MM.1S (cell line): ENCODE data around the gene ZCWPW1.
"Not testable (repeated sequence)": the region's sequence is repeated elsewhere in the genome, so short reads cannot be mapped to it uniquely, and the experiment has no call there.

Experiments used
- DNase-seq: peaks from one replicate; pipeline ENCODE4 v3.0.0-alpha.2; 2015
- H2AFZ ChIP-seq: fragments of 300-600 bp; sonication (generic); 2 replicates; pipeline ENCODE4 v1.6.0; 2016; ENCODE audit warnings: antibody characterized with exemption, low read length
- H3F3A ChIP-seq: fragments of 300-600 bp; sonication (generic); 2 replicates; pipeline ENCODE4 v1.6.1; 2016; ENCODE audit warnings: mild to moderate bottlenecking, antibody characterized with exemption, low read length, moderate library complexity, mixed read lengths; ENCODE audit not compliant: insufficient read depth
- H3K27ac ChIP-seq: fragments of 300-600 bp; sonication (generic); 2 replicates; pipeline ENCODE4 v1.5.1; 2016; ENCODE audit warnings: mild to moderate bottlenecking, low read length
- H3K27me3 ChIP-seq: fragments of 300-600 bp; sonication (generic); replicated peaks from 2 replicates; pipeline ENCODE4 v1.6.0; 2016; ENCODE audit warnings: low read length; ENCODE audit not compliant: insufficient read depth
- H3K36me3 ChIP-seq: fragments of 300-600 bp; sonication (generic); replicated peaks from 2 replicates; pipeline ENCODE4 v1.6.1; 2016; ENCODE audit warnings: mild to moderate bottlenecking, low read length, mixed read lengths; ENCODE audit not compliant: insufficient read depth
- H3K4me1 ChIP-seq: fragments of 300-600 bp; sonication (generic); 2 replicates; pipeline ENCODE4 v1.6.1; 2016; ENCODE audit warnings: low read length, mixed read lengths
- H3K4me2 ChIP-seq: fragments of 300-600 bp; sonication (generic); 2 replicates; pipeline ENCODE4 v1.6.0; 2016; ENCODE audit warnings: low read depth, low read length
- H3K4me3 ChIP-seq: fragments of 300-600 bp; sonication (generic); 2 replicates; pipeline ENCODE4 v1.5.1; 2016; ENCODE audit warnings: low read length, mixed read lengths
- H3K79me2 ChIP-seq: fragments of 300-600 bp; sonication (generic); 2 replicates; pipeline ENCODE4 v1.6.1; 2016; ENCODE audit warnings: mixed run types, low read length, mixed read lengths
- H3K9ac ChIP-seq: fragments of 300-600 bp; sonication (generic); 2 replicates; pipeline ENCODE4 v1.6.1; 2016; ENCODE audit warnings: low read length, mixed read lengths
- H3K9me2 ChIP-seq: fragments of 300-600 bp; sonication (generic); replicated peaks from 2 replicates; pipeline ENCODE4 v1.6.1; 2016; ENCODE audit warnings: mild to moderate bottlenecking, low read length, mixed read lengths; ENCODE audit not compliant: insufficient read depth
- H3K9me3 ChIP-seq: fragments of 300-600 bp; sonication (generic); replicated peaks from 2 replicates; pipeline ENCODE4 v1.6.1; 2016; ENCODE audit warnings: mild to moderate bottlenecking, low read length, mixed read lengths; ENCODE audit not compliant: insufficient read depth
- H4K20me1 ChIP-seq: fragments of 300-600 bp; sonication (generic); 2 replicates; pipeline ENCODE4 v1.6.1; 2016; ENCODE audit warnings: mild to moderate bottlenecking, low read length, moderate library complexity, mixed read lengths; ENCODE audit not compliant: insufficient read depth
- CTCF ChIP-seq: fragments of 300-600 bp; sonication (generic); IDR thresholded peaks from 2 replicates; pipeline ENCODE4 v1.5.1; 2016; ENCODE audit warnings: antibody characterized with exemption, low read length, mixed read lengths
- EZH2 ChIP-seq: fragments of 300-600 bp; sonication (generic); optimal IDR thresholded peaks from 2 replicates; pipeline ENCODE3; 2017; ENCODE audit warnings: low read depth, mild to moderate bottlenecking, antibody characterized with exemption, low read length, mixed read lengths
- EZH2phosphoT487 ChIP-seq: fragments of 300-600 bp; sonication (generic); IDR thresholded peaks from 2 replicates; pipeline ENCODE4 v1.6.1; 2018; ENCODE audit warnings: antibody characterized with exemption, low read length

Gene ZCWPW1

GRCh38 chr7:100456562-100456961 lies 28.1 kb upstream of the ZCWPW1 start:
- Histone ChIP-seq H3K4me2 (no peak overlapping the region), H3K36me3 (no peaks in the 10 kb centered on the region), H3K9me3 (no peaks in the 10 kb centered on the region), H3K27me3 (no peaks in the 10 kb centered on the region), H3K4me1 (no peaks in the 10 kb centered on the region), H3F3A (no peaks in the 10 kb centered on the region), H3K9ac (no peak overlapping the region), H2AFZ (no peak overlapping the region), H4K20me1 (no peaks in the 10 kb centered on the region), H3K9me2 (no peaks in the 10 kb centered on the region), H3K27ac (no peak overlapping the region), H3K4me3 (no peak overlapping the region), H3K79me2 (no peaks in the 10 kb centered on the region)
- TF ChIP-seq CTCF (no peak), EZH2phosphoT487 (no peak), EZH2 (no peak)
- no peak for DNase-seq

- no peaks in the 10 kb centered on the region for H3K79me2 ChIP-seq
- H4K20me1 ChIP-seq, result no peaks in the 10 kb centered on the region
- no peaks in the 10 kb centered on the region for H3K27me3 ChIP-seq
- no peak overlapping the region for H2AFZ ChIP-seq
- DNase-seq, result no peak
- no peaks in the 10 kb centered on the region for H3K4me1 ChIP-seq
- H3K9me3 ChIP-seq, result no peaks in the 10 kb centered on the region
- no peaks in the 10 kb centered on the region for H3K36me3 ChIP-seq
- H3K9me2 ChIP-seq, result no peaks in the 10 kb centered on the region
- no peak overlapping the region for H3K27ac ChIP-seq
- H3K4me2 ChIP-seq, result no peak overlapping the region
- H3K4me3 ChIP-seq, result no peak overlapping the region
- TF ChIP-seq EZH2phosphoT487 (no peak), EZH2 (no peak), CTCF (no peak)
- no peak overlapping the region for H3K9ac ChIP-seq
- no peaks in the 10 kb centered on the region for H3F3A ChIP-seq
These were observed 26.7 kb upstream of the ZCWPW1 start for GRCh38 chr7:100455206-100455605.

- H3K36me3 ChIP-seq, H3K4me3 ChIP-seq, H3K4me2 ChIP-seq, H2AFZ ChIP-seq, H3K9me3 ChIP-seq, H3K27me3 ChIP-seq, H3K79me2 ChIP-seq, H4K20me1 ChIP-seq, H3F3A ChIP-seq, DNase-seq, H3K27ac ChIP-seq, H3K9me2 ChIP-seq, H3K9ac ChIP-seq, H3K4me1 ChIP-seq: not testable (repeated sequence)
These were observed 25.4 kb upstream of the ZCWPW1 start for GRCh38 chr7:100453854-100454253.

GRCh38 chr7:100452513-100452912 lies 24.0 kb upstream of the ZCWPW1 start:
- no peak for TF ChIP-seq EZH2
- TF ChIP-seq CTCF, result no peak
- no peak for TF ChIP-seq EZH2phosphoT487
- H3K79me2 ChIP-seq, result no peaks in the 10 kb centered on the region
- no peak overlapping the region for H3K9ac ChIP-seq

More at GRCh38 chr7:100452513-100452912, 24.0 kb upstream of the ZCWPW1 start:
- no peaks in the 10 kb centered on the region for H3K9me2 ChIP-seq
- no peak for DNase-seq
- H3K4me2 ChIP-seq, result no peak overlapping the region
- H3K9me3 ChIP-seq, result no peaks in the 10 kb centered on the region
- H3K4me3 ChIP-seq, result no peak overlapping the region
- H3K27me3 ChIP-seq, result no peaks in the 10 kb centered on the region
- no peaks in the 10 kb centered on the region for H3K36me3 ChIP-seq
- no peak overlapping the region for H3K27ac ChIP-seq
- H3F3A ChIP-seq, result no peaks in the 10 kb centered on the region
- no peaks in the 10 kb centered on the region for H3K4me1 ChIP-seq
- H2AFZ ChIP-seq, result no peak overlapping the region
- H4K20me1 ChIP-seq, result no peaks in the 10 kb centered on the region
